ENCODE data around the gene TBX1.

DNA sequence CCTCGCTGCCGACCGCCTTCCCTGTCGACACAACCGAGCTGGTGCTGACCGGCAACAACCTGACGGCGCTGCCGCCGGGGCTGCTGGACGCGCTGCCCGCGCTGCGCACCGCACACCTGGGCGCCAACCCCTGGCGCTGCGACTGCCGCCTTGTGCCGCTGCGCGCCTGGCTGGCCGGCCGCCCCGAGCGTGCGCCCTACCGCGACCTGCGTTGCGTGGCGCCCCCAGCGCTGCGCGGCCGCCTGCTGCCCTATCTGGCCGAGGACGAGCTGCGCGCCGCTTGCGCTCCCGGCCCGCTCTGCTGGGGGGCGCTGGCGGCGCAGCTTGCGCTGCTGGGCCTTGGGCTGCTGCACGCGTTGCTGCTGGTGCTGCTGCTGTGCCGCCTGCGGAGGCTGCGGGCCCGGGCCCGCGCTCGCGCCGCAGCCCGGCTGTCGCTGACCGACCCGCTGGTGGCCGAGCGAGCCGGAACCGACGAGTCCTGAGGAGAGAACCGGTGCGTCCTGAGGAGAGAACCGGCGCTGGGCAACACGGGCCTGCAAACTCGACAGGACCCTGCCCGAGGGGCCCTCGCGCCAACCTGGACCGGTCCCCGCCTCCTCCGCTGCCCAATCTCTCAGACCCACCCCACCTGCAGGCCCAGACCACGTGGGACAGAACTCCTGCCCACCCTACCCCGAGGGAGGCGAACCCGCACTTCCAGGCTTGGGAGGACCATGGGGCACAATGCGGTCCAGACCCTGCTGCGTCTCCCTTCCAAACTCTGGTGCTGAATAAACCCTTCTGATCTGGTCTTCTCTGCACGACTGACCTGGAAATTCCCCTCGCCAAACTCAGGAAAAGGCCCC is 36.4 kb upstream of the TBX1 start:
- TF ChIP-seq, protein P1, sequence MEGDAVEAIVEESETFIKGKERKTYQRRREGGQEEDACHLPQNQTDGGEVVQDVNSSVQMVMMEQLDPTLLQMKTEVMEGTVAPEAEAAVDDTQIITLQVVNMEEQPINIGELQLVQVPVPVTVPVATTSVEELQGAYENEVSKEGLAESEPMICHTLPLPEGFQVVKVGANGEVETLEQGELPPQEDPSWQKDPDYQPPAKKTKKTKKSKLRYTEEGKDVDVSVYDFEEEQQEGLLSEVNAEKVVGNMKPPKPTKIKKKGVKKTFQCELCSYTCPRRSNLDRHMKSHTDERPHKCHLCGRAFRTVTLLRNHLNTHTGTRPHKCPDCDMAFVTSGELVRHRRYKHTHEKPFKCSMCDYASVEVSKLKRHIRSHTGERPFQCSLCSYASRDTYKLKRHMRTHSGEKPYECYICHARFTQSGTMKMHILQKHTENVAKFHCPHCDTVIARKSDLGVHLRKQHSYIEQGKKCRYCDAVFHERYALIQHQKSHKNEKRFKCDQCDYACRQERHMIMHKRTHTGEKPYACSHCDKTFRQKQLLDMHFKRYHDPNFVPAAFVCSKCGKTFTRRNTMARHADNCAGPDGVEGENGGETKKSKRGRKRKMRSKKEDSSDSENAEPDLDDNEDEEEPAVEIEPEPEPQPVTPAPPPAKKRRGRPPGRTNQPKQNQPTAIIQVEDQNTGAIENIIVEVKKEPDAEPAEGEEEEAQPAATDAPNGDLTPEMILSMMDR (IDR thresholded peaks at IDR 0.05; ENCODE audit: poor library complexity, severe bottlenecking) = peak; percentile 64
- TF ChIP-seq RAD21 (conservative IDR thresholded peaks at IDR 0.05) (no peak), EZH2 (IDR thresholded peaks at IDR 0.05; ENCODE audit: borderline replicate concordance, insufficient read depth, low read length, poor library complexity, severe bottlenecking) (no peak), TAF1 (IDR thresholded peaks at IDR 0.05; ENCODE audit: low read depth) (no peak), EP300 (conservative IDR thresholded peaks at IDR 0.05; ENCODE audit: poor library complexity, severe bottlenecking) (no peak), POLR2AphosphoS5 (IDR thresholded peaks at IDR 0.05) (no peak), SMC3 (conservative IDR thresholded peaks at IDR 0.05; ENCODE audit: poor library complexity) (no peak), MXI1 (conservative IDR thresholded peaks at IDR 0.05; ENCODE audit: poor library complexity, severe bottlenecking) (no peak)
- TF ChIP-seq, protein P2, sequence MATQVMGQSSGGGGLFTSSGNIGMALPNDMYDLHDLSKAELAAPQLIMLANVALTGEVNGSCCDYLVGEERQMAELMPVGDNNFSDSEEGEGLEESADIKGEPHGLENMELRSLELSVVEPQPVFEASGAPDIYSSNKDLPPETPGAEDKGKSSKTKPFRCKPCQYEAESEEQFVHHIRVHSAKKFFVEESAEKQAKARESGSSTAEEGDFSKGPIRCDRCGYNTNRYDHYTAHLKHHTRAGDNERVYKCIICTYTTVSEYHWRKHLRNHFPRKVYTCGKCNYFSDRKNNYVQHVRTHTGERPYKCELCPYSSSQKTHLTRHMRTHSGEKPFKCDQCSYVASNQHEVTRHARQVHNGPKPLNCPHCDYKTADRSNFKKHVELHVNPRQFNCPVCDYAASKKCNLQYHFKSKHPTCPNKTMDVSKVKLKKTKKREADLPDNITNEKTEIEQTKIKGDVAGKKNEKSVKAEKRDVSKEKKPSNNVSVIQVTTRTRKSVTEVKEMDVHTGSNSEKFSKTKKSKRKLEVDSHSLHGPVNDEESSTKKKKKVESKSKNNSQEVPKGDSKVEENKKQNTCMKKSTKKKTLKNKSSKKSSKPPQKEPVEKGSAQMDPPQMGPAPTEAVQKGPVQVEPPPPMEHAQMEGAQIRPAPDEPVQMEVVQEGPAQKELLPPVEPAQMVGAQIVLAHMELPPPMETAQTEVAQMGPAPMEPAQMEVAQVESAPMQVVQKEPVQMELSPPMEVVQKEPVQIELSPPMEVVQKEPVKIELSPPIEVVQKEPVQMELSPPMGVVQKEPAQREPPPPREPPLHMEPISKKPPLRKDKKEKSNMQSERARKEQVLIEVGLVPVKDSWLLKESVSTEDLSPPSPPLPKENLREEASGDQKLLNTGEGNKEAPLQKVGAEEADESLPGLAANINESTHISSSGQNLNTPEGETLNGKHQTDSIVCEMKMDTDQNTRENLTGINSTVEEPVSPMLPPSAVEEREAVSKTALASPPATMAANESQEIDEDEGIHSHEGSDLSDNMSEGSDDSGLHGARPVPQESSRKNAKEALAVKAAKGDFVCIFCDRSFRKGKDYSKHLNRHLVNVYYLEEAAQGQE (IDR thresholded peaks at IDR 0.05; ENCODE audit: borderline replicate concordance) = no peak

Data from neural cell (in vitro differentiated cells).